Effector memory CD4-positive, alpha-beta T cell (primary cell): Measurements from ENCODE around the gene SF3A1.
"Not testable (repeated sequence)": the region's sequence is repeated elsewhere in the genome, so short reads cannot be mapped to it uniquely, and the experiment has no call there.

ENCODE experiments used
- DNase-seq, 3 donors: peaks; one replicate each; pipeline ENCODE4 v3.0.0-alpha.2; 2020
- H3K27ac ChIP-seq: 2 replicates; pipeline ENCODE4 v1.7.0; 2013; ENCODE audit warnings: mild to moderate bottlenecking, low read length, moderate library complexity; ENCODE audit not compliant: insufficient read depth, poor library complexity, severe bottlenecking
- H3K27me3 ChIP-seq: replicated peaks from 2 replicates; pipeline ENCODE4 v1.7.0; 2013; ENCODE audit warnings: mild to moderate bottlenecking, low read length; ENCODE audit not compliant: insufficient read depth, control insufficient read depth, poor library complexity, severe bottlenecking
- H3K36me3 ChIP-seq: 2 replicates; pipeline ENCODE4 v1.7.0; 2013; ENCODE audit warnings: mild to moderate bottlenecking, low read length, moderate library complexity; ENCODE audit not compliant: control insufficient read depth, insufficient read depth
- H3K4me1 ChIP-seq: 2 replicates; pipeline ENCODE4 v1.7.0; 2013; ENCODE audit warnings: low read length, mild to moderate bottlenecking; ENCODE audit not compliant: control insufficient read depth, insufficient read depth, poor library complexity, severe bottlenecking
- H3K4me3 ChIP-seq: 2 replicates; pipeline ENCODE4 v1.7.0; 2013; ENCODE audit warnings: low read length, low read depth, mild to moderate bottlenecking; ENCODE audit not compliant: insufficient read depth, poor library complexity, severe bottlenecking
- H3K9me3 ChIP-seq: 2 replicates; pipeline ENCODE4 v1.7.0; 2013; ENCODE audit warnings: mild to moderate bottlenecking, low read length, moderate library complexity; ENCODE audit not compliant: control insufficient read depth

The SF3A1 gene

DNA sequence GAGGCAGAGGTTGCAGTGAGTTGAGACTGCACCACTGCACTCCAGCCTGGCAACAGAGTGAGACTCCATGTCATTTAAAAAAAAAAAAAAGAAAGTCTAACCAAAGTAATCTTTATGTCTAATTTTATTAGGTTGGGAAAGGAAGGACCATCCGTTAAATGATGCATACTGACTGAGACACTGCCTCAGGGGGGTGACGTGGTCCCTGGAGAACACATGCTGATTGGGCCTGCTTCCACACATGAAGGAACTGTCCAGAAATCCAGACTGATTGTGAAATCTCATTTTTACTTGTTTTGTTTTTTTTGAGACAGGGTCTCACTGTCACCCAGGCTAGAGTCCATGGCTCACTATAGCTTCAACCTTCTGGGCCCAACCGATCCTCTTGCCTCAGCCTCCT, 5.5 kb downstream of the SF3A1 start:
- DNase-seq, result no peak
- no peaks in the 10 kb centered on the region for H3K27me3 ChIP-seq
- peaks cover 26% of the 10 kb centered on the region for H3K4me1 ChIP-seq
- H3K4me3 ChIP-seq, result no peak overlapping the region
- H3K36me3 ChIP-seq, result peaks cover 67% of the 10 kb centered on the region
- no peaks in the 10 kb centered on the region for H3K9me3 ChIP-seq
- no peak overlapping the region for H3K27ac ChIP-seq

DNA sequence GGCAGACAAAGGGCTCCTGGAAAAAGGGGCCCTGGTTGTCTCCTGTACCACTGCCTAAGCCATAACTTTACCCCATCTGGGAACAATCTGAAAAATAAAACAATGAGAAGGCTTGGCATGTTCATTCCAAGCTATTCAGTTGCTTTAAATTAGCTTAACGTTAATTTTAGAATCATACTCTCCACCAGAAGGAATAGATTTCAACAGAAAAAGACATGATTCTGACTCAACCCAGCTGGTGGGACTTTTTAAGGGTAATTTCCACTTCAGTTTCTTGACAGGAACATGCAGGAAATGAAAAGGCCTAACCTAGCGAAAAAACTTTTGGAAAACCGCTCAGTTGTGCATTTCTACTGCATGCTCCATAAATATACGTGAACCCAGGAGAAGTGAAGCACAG, 7.9 kb downstream of the SF3A1 start:
- H3K27ac ChIP-seq, result no peak overlapping the region
- H3K27me3 ChIP-seq, result no peaks in the 10 kb centered on the region
- H3K36me3 ChIP-seq, result peaks cover 91% of the 10 kb centered on the region
- H3K4me3 ChIP-seq, result no peak overlapping the region
- no peak for DNase-seq
- H3K9me3 ChIP-seq, result no peaks in the 10 kb centered on the region
- peaks cover 8% of the 10 kb centered on the region for H3K4me1 ChIP-seq

DNA sequence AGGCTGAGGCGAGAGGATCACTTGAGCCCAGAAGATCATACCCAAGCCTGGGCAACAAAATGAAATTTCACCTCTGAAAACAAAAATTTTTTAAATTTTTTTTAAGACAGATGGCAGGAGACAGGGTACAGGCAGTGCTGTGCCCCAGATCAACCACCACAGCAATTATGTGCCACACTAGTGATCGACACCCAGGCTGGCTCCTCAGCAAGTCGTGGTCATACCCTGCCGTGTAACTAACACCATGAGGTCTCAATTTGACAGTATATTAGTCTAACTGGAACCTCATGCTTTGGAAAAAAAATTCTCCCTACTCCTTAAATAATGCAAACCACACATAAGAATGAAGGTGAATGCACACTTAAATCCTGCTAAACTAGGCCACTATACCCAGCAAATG, 8.3 kb downstream of the SF3A1 start:
- Histone ChIP-seq H3K36me3 (peaks cover 91% of the 10 kb centered on the region), H3K4me3 (no peak overlapping the region), H3K27ac (peak overlapping the region; percentile 13), H3K9me3 (no peaks in the 10 kb centered on the region), H3K4me1 (peaks cover 8% of the 10 kb centered on the region), H3K27me3 (no peaks in the 10 kb centered on the region)
- no peak for DNase-seq

DNA sequence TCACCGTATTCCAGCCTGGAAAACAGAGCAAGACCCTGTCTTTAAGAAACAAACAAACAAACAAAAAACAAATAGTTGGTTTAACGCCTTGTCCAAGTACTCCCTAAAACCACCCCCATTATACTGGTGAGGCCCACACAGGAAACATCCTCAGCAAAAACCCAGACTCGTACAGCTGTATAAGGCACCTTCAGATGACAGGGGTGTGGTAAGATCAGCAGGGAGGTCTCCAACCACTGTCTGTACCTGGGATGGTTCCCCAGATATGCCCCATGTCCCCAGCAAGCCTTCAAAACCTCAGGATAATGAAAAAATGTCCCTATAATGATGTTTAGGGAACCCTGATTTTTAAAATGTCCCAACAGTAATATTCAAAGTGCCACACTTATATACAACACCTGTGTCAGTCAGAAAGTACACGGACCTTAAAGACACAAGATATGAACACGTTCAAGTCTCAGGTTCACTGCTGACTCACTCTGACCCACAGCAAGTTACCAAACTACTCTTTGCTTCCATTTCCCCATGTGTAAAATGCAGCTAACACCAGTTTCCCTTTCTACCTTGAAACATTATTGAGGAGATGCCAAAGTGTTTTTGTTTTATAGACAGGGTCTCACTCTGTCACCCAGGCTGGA, 9.3 kb downstream of the SF3A1 start:
- H3K36me3 ChIP-seq, result peaks cover 93% of the 10 kb centered on the region
- DNase-seq, result no peak
- H3K9me3 ChIP-seq, result no peaks in the 10 kb centered on the region
- no peak overlapping the region for H3K4me3 ChIP-seq
- H3K27me3 ChIP-seq, result no peaks in the 10 kb centered on the region
- H3K4me1 ChIP-seq, result peaks cover 8% of the 10 kb centered on the region
- no peak overlapping the region for H3K27ac ChIP-seq

DNA sequence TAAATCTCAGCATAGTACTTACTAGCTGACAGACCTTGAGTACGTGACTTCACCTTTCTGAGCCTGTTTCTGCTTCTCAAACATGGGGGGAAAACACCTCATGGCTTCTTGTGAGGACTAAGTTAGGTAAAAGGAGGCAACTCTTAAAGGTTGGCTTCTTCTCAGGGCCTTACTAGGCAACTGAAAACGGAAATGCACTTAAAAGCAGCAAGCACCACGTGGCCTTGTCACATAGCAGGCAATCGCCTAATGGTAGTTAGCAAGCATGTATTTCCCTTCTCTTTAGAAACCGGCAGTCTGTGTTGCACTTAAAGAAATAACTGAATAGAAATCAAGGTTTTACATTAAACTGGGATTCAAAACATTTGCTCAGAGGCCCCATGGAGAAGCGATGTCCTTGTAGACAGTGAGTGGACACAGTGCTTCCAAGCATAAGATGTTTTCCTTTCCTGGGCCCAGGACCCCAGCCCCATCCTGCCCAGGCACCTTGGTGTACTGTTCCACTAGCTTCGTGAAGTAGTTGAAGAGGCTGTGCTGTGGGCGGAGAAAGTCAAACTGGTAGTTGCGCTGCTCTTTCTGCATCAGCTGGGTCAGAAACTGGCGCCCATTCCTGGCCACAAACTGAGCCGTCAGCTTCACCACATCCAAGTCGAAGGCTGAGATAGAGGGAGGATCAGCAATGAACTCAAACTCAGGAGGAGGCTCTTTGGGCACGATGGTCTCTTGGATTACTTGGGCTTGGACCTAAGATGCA, 12.1 kb downstream of the SF3A1 start:
- Histone ChIP-seq H3K36me3 (peaks cover 96% of the 10 kb centered on the region), H3K9me3 (no peaks in the 10 kb centered on the region), H3K27ac (peak overlapping the region; percentile 34), H3K4me1 (peaks cover 4% of the 10 kb centered on the region), H3K4me3 (no peak overlapping the region), H3K27me3 (no peaks in the 10 kb centered on the region)
- no peak for DNase-seq

DNA sequence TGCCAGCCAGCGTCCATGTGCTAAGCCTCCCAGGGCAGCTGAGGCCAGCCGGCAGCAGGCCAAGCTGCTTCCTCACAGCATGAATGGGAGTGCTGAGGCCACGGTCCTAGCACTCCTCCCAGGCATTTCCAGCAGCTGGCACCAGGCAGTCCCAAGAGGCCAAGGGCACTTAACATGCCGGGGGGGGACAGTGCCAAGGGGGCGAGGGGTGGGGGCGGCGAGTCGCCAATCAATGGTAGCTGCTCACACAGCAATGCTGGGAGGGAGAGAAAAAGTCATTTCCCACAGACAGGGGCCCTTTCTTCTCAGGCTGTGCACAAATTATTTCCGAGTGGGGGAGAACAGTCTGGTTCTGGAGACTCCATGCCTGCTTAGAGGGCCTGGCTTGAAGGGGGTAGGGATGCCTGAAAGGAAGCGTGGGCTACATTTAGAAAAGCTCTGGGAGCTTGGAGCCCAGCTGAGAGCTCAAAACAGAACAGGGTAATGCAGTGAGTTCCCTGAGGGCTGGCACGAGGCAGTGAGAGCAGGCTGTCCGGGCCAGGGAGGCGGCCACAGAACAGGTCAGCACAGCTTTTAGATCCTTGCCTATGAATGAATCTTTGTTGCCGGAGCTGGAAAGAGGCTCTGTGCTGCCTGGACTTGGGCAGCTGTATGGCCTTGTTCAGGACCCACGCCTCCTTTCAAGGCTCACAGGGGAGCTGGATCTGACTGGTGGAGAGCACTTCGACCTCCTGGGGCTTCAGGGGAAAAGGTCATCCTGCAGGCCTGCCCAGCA, 15.6 kb downstream of the SF3A1 start:
- H3K27ac ChIP-seq, result no peak overlapping the region
- no peaks in the 10 kb centered on the region for H3K9me3 ChIP-seq
- no peak for DNase-seq
- H3K4me1 ChIP-seq, result no peaks in the 10 kb centered on the region
- peaks cover 99% of the 10 kb centered on the region for H3K36me3 ChIP-seq
- no peak overlapping the region for H3K4me3 ChIP-seq
- H3K27me3 ChIP-seq, result no peaks in the 10 kb centered on the region

DNA sequence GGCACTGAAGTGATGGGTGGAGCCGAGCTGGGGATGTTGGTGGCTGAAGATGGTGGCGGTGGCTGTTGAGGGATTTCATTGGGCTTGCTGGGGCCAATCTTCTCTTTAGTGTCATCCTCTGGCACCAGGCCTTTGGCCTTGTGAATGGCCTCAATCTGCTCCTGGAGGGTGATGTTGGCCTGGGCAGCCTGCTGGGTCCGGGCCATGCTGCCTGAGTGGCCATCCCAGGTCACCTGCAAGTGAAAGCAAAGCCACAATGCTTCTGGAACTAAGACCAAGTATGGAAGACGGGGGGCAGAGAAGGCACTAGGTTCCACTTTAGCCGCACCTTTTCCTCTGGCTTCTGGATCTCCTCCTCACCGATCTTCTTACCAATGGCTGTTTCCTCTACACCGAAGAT, 17.9 kb downstream of the SF3A1 start:
- no peak overlapping the region for H3K27ac ChIP-seq
- peaks cover 99% of the 10 kb centered on the region for H3K36me3 ChIP-seq

DNA sequence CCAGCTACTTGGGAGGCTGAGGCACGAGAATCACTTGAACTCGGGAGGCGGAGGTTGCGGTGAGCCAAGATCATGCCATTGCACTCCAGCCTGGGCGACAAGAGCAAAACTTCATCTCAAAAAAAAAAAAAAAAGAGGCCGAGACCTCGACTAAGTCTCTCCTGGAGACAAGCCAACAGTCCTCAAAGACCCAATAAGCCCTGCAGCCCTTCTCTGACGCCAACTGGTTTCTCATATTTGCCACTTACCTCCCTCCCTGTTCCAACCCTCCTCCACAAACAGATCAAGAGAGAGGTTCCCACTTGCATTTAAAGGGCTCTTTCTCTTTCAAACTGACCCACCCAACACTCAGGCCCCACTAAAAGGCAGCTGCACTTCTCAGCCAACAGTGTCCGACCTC, 18.4 kb downstream of the SF3A1 start:
- not testable (repeated sequence) for H3K27ac ChIP-seq, DNase-seq, H3K4me1 ChIP-seq, H3K9me3 ChIP-seq, H3K4me3 ChIP-seq, H3K27me3 ChIP-seq
- peaks cover 99% of the 10 kb centered on the region for H3K36me3 ChIP-seq

More for the DNA sequence above, 17.9 kb downstream of the SF3A1 start:
- no peak overlapping the region for H3K4me3 ChIP-seq
- H3K4me1 ChIP-seq, result no peaks in the 10 kb centered on the region
- H3K9me3 ChIP-seq, result no peaks in the 10 kb centered on the region
- no peaks in the 10 kb centered on the region for H3K27me3 ChIP-seq
- no peak for DNase-seq

DNA sequence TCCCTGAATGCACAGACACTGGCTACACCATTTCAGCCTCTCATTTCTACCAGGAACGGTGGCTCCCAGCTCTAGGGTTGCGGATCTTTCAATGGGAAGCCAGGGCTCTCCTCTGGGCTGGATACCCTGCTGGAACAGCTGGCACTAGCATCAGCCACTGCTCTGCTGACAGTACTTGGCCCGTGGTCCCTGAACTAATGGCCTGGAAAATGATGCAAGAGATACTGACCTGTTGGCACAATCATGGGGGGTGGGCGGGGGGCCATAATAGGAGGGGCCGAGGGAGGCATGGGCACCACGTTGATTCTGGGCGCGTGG, 19.3 kb downstream of the SF3A1 start:
- H3K36me3 ChIP-seq, result peaks cover 99% of the 10 kb centered on the region

More for the DNA sequence above, 19.3 kb downstream of the SF3A1 start:
- no peaks in the 10 kb centered on the region for H3K9me3 ChIP-seq
- DNase-seq, result no peak
- H3K27me3 ChIP-seq, result no peaks in the 10 kb centered on the region
- H3K4me3 ChIP-seq, result no peak overlapping the region
- H3K4me1 ChIP-seq, result no peaks in the 10 kb centered on the region
- H3K27ac ChIP-seq, result no peak overlapping the region
